Breast epithelium (tissue), 4 donors: Measurements from ENCODE around the gene MYO1F. TPM values are rescaled to one million over a fixed set of nuclear protein-coding genes. Genes with fewer than 3 reads are reported as not detected.

Experiments used
- DNase-seq, 2 donors: peaks; one replicate each; pipeline ENCODE4 v3.0.0-alpha.2; 2019; ENCODE audit warnings: low spot score in 2 of 2
- H3K27ac ChIP-seq, 2 donors: fragments of 200-600 bp; sonication (generic) in 1 of 2; one replicate each; pipeline ENCODE4 v1.5.1; 2016 to 2019; ENCODE audit warnings: mild to moderate bottlenecking in 1 of 2
- H3K27me3 ChIP-seq, 2 donors: fragments of 200-600 bp; sonication (generic) in 1 of 2; one replicate each; pipeline versions ENCODE4 v1.5.1 to v1.6.0; 2017 to 2019; ENCODE audit warnings: control low read depth in 1 of 2, mild to moderate bottlenecking in 1 of 2
- H3K36me3 ChIP-seq: fragments of 200-600 bp; one replicate; pipeline ENCODE4 v1.5.1; 2019
- H3K4me1 ChIP-seq, 2 donors: fragments of 200-600 bp; sonication (generic); one replicate each; pipeline ENCODE4 v1.5.1; 2016 to 2019; ENCODE audit warnings: control low read depth in 1 of 2
- H3K4me3 ChIP-seq, 3 donors: fragments of 200-600 bp; sonication (generic); 1 replicate in 2 of 3; 2 replicates in 1 of 3; pipeline ENCODE4 v1.5.1; 2016 to 2019; ENCODE audit warnings: mild to moderate bottlenecking in 3 of 3, moderate library complexity in 2 of 3
- H3K9me3 ChIP-seq, 2 donors: fragments of 200-600 bp; sonication (generic) in 1 of 2; one replicate each; pipeline ENCODE4 v1.5.1; 2016 to 2019; ENCODE audit warnings: control low read depth in 1 of 2
- POLR2A ChIP-seq: fragments of 450-650 bp; IDR thresholded peaks from one replicate; pipeline ENCODE4 v1.6.1; 2016; ENCODE audit warnings: antibody characterized with exemption, mild to moderate bottlenecking, moderate library complexity
- POLR2AphosphoS5 ChIP-seq, 3 donors: sonication (generic); formaldehyde crosslinking; IDR thresholded peaks; one replicate each; pipeline ENCODE4 v1.6.1; 2017; ENCODE audit warnings: antibody characterized with exemption in 3 of 3
- intact Hi-C: fragments of 100-400 bp; cut with DNase I; formaldehyde crosslinking; loops from one replicate; pipeline ENCODE4 v1.15.1; 2023; ENCODE audit warnings: low total_unique reads
- total RNA-seq, 3 donors: library from RNA; depleted of rRNA; stranded (reverse); fragments of >200 nt; gene quantifications; one replicate each; pipeline ENCODE4 v1.1.0, GENCODE V29; 2016
- TF ChIP-seq, protein P1 (sequence below), 3 donors: fragments of 450-650 bp; IDR thresholded peaks; one replicate each; pipeline ENCODE4 v1.5.1; 2016 to 2017; ENCODE audit warnings: antibody characterized with exemption in 3 of 3, mild to moderate bottlenecking in 3 of 3, moderate library complexity in 3 of 3

Gene MYO1F
- total RNA-seq, 3 donors from 2014 or later: 8.5 to 31.0 (median 11.3) TPM

DNA sequence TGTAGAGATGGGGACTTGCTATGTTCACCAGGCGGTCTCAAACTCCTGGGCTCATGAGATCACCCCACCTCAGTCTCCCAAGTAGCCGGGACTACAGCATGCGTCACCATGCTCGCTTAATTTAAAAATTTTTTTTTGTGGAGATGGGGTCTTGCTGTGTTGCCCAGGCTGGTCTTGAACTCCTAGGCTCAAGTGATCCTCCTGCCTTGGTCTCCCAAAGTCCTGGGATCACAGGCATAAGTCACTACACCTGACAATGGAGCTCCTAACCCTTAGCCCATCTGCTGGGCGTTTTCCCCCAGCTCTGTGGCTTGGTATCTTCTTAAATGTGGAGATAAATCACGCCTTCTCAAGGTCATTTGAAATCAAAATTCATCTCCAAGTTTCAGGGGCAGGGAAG lies 39.6 kb upstream of the MYO1F start:
- TF ChIP-seq POLR2AphosphoS5 (IDR thresholded peaks at IDR 0.05) (no peak), POLR2A (no peak)
- TF ChIP-seq, protein P1, sequence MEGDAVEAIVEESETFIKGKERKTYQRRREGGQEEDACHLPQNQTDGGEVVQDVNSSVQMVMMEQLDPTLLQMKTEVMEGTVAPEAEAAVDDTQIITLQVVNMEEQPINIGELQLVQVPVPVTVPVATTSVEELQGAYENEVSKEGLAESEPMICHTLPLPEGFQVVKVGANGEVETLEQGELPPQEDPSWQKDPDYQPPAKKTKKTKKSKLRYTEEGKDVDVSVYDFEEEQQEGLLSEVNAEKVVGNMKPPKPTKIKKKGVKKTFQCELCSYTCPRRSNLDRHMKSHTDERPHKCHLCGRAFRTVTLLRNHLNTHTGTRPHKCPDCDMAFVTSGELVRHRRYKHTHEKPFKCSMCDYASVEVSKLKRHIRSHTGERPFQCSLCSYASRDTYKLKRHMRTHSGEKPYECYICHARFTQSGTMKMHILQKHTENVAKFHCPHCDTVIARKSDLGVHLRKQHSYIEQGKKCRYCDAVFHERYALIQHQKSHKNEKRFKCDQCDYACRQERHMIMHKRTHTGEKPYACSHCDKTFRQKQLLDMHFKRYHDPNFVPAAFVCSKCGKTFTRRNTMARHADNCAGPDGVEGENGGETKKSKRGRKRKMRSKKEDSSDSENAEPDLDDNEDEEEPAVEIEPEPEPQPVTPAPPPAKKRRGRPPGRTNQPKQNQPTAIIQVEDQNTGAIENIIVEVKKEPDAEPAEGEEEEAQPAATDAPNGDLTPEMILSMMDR (IDR thresholded peaks at IDR 0.05): no peak
- Histone ChIP-seq H3K4me3 (no peak overlapping the region), H3K27me3 (peaks cover 0 to 3% of the 10 kb centered on the region in 2 donors), H3K36me3 (no peaks in the 10 kb centered on the region), H3K27ac (no peak overlapping the region), H3K9me3 (no peaks in the 10 kb centered on the region), H3K4me1 (no peaks in the 10 kb centered on the region)
- intact Hi-C loops: no loop called here
- no peak for DNase-seq

DNA sequence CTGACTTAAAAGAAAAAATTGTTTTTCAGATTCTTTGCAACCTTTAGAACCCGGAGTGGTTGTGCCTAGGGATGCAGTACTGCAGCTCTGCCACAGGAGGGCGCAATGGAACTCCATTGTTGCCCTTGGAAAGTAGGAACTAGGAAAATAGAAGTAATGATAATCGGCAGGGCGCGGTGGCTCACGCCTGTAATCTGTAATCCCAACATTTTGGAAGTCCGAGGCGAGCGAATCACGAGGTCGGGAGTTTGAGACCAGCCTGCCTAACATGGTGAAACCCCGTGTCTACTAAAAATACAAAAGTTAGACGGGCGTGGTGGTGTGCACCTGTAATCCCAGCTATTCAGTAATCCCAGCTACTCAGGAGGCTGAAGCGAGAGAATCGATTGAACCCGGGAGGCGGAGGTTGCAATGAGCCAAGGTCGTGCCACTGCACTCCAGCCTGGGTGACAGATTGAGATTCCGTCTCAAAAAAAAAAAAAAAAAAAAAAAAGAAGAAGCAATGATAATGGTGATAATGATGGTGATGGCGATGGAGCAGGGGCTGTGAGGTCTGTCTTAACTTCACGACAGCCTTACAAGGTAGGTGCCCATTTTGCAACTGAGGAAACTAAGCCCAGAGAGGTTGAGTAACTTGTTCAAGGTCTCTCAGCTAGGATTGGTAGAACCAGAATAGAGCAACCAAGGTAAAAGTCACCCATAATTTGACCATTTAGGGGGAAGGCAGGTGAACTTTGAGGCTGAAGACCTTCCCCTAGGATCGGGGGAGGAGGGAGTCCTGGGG lies 38.8 kb upstream of the MYO1F start:
- no peak for DNase-seq
- H3K9me3 ChIP-seq: no peaks in the 10 kb centered on the region
- H3K27me3 ChIP-seq: peaks cover 0 to 3% of the 10 kb centered on the region in 2 donors
- intact Hi-C loops: no loop called here
- TF ChIP-seq POLR2A (no peak), POLR2AphosphoS5 (IDR thresholded peaks at IDR 0.05) (no peak)
- TF ChIP-seq, protein P1 (IDR thresholded peaks at IDR 0.05): peak; percentile 44 to 63 (median 56)
- H3K27ac ChIP-seq: no peak overlapping the region
- H3K4me1 ChIP-seq: no peaks in the 10 kb centered on the region
- H3K36me3 ChIP-seq: no peaks in the 10 kb centered on the region
- no peak overlapping the region for H3K4me3 ChIP-seq

DNA sequence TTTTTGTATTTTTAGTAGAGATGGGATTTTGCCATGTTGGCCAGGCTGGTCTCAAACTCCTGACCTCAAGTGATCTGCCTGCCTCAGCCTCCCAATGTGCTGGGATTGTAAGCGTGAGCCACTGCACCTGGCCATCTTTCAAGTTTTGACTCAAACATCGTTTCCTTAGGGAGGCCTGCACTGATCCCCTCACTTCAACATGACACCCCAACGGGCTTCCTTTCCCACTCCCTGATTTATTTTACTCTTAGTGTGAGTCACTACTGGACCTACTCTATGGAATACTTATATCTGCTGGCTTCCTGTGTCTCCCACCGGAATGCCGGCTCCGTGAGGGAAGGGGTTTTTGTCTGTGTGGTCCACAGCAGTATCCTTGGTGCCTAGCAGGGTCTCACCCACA lies 37.8 kb upstream of the MYO1F start:
- Histone ChIP-seq H3K27me3 (no peaks in the 10 kb centered on the region), H3K4me1 (no peaks in the 10 kb centered on the region), H3K4me3 (no peak overlapping the region), H3K9me3 (no peaks in the 10 kb centered on the region), H3K36me3 (no peaks in the 10 kb centered on the region), H3K27ac (no peak overlapping the region)
- intact Hi-C loops: no loop called here
- DNase-seq: no peak
- TF ChIP-seq POLR2A (no peak), POLR2AphosphoS5 (IDR thresholded peaks at IDR 0.05) (no peak)
- TF ChIP-seq, protein P1 (IDR thresholded peaks at IDR 0.05): no peak

DNA sequence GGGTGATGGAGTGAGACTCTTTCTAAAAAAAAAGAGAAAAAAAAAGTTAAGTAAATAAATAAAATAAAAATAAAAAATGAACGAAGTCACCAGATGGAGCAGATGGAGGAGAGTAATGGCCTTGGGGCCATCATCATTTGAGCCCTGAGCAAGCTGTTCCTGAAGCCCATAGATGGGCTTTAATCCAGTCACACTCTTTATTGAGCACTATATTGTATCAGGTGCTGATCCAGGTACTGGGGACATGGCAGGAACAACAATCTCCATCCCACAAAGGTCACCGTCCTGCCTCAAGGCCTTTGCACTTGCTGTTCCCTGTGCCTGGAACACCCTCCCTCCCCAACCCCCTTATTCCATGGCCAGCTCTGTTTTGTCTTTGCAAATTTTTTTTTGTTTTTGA lies 37.2 kb upstream of the MYO1F start:
- H3K27ac ChIP-seq: no peak overlapping the region
- no peaks in the 10 kb centered on the region for H3K36me3 ChIP-seq
- intact Hi-C loops: no loop called here
- TF ChIP-seq POLR2A (no peak), POLR2AphosphoS5 (IDR thresholded peaks at IDR 0.05) (no peak)
- TF ChIP-seq, protein P1 (IDR thresholded peaks at IDR 0.05): no peak
- H3K4me1 ChIP-seq: no peaks in the 10 kb centered on the region
- no peak for DNase-seq
- H3K4me3 ChIP-seq: no peak overlapping the region
- H3K9me3 ChIP-seq: no peaks in the 10 kb centered on the region
- no peaks in the 10 kb centered on the region for H3K27me3 ChIP-seq

DNA sequence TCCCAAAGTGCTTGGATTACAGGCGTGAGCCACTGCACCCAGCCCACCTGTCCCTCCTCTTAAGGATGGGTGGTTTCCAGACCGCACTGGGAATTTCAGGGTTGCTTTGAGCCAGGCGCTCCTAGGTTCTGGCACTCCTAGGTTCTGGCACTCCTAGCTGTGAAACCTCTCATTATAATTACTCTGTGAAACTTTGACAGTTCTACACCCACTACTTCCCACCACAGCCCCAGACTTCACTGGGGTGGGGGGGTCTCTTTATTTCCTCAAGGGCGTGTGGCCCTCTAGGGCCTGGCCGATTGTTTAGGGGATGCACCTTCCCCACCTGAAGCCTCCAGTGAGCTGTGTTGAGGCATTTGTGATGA lies 35.5 kb upstream of the MYO1F start:
- TF ChIP-seq, protein P1 (IDR thresholded peaks at IDR 0.05): no peak
- TF ChIP-seq POLR2A (no peak), POLR2AphosphoS5 (IDR thresholded peaks at IDR 0.05) (no peak)
- no peak for DNase-seq
- H3K27me3 ChIP-seq: no peaks in the 10 kb centered on the region
- no peak overlapping the region for H3K4me3 ChIP-seq
- H3K36me3 ChIP-seq: no peaks in the 10 kb centered on the region
- no peak overlapping the region for H3K27ac ChIP-seq
- intact Hi-C loops: no loop called here
- no peaks in the 10 kb centered on the region for H3K9me3 ChIP-seq
- peaks cover 0 to 3% of the 10 kb centered on the region in 2 donors for H3K4me1 ChIP-seq
